Osteocyte (in vitro differentiated cells): ENCODE results near the gene SH3BP5L. TPM values are rescaled to one million over a fixed set of nuclear protein-coding genes. Genes with fewer than 3 reads are reported as not detected.
A peak's percentile ranks its signal among the peaks of the same experiment; 100 is the strongest.

ENCODE experiments used
- DNase-seq: peaks from one replicate; pipeline ENCODE4 v3.0.0; 2021; ENCODE audit warnings: mixed read lengths; ENCODE audit not compliant: unreplicated experiment; ENCODE audit errors: extremely low spot score
- H3K27ac Mint-ChIP-seq: one replicate; pipeline ENCODE4 v1.8.0; 2021; ENCODE audit warnings: mild to moderate bottlenecking, mixed read lengths; ENCODE audit not compliant: unreplicated experiment
- H3K27me3 Mint-ChIP-seq: one replicate; pipeline ENCODE4 v1.8.0; 2021; ENCODE audit warnings: mixed read lengths; ENCODE audit not compliant: unreplicated experiment
- H3K36me3 Mint-ChIP-seq: one replicate; pipeline ENCODE4 v1.8.0; 2021; ENCODE audit warnings: mixed read lengths; ENCODE audit not compliant: unreplicated experiment
- H3K4me1 Mint-ChIP-seq: one replicate; pipeline ENCODE4 v1.8.0; 2021; ENCODE audit warnings: mixed read lengths; ENCODE audit not compliant: unreplicated experiment
- H3K4me3 Mint-ChIP-seq: one replicate; pipeline ENCODE4 v1.8.0; 2021; ENCODE audit warnings: mild to moderate bottlenecking, moderate library complexity, mixed read lengths; ENCODE audit not compliant: unreplicated experiment
- H3K9me3 Mint-ChIP-seq: one replicate; pipeline ENCODE4 v1.8.0; 2021; ENCODE audit warnings: mixed read lengths; ENCODE audit not compliant: unreplicated experiment
- total RNA-seq: library from RNA; stranded (reverse); gene quantifications from 2 replicates; pipeline ENCODE4 v1.2.1, GENCODE V29; 2021
- TF ChIP-seq, protein P1 (sequence below): fragments of 200-600 bp; sonication (generic); IDR thresholded peaks from 2 replicates; pipeline ENCODE4 v1.5.0; 2021; ENCODE audit warnings: antibody characterized with exemption, mild to moderate bottlenecking, moderate library complexity

SH3BP5L gene
- total RNA-seq, 1 donor from 2014 or later = 32.4 TPM

DNA sequence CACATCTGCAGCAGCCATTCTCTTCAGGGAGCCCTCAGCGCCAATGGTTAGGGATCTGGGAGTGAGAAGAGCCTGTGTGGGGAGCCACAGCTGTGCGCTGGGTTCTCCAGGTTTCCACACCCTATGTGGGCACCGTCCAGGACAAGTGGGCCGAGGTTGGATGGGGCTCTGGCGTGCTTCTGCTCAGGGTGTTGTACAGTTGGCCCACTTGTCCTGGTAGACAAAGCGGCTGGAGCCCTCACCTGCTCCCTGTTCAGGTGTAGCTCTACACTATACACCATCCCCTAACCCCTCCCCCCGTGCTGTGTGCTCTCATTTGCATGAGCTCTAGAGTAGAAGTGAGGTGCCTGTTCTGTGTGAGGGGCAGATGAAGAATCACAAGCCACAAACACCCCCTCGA is 12.2 kb downstream of the SH3BP5L start:
- no peak overlapping the region for H3K4me3 Mint-ChIP-seq
- peak; percentile 78 for DNase-seq
- H3K4me1 Mint-ChIP-seq = peaks cover 17% of the 10 kb centered on the region
- peaks cover 45% of the 10 kb centered on the region for H3K36me3 Mint-ChIP-seq
- H3K27ac Mint-ChIP-seq = no peak overlapping the region
- TF ChIP-seq, protein P1, sequence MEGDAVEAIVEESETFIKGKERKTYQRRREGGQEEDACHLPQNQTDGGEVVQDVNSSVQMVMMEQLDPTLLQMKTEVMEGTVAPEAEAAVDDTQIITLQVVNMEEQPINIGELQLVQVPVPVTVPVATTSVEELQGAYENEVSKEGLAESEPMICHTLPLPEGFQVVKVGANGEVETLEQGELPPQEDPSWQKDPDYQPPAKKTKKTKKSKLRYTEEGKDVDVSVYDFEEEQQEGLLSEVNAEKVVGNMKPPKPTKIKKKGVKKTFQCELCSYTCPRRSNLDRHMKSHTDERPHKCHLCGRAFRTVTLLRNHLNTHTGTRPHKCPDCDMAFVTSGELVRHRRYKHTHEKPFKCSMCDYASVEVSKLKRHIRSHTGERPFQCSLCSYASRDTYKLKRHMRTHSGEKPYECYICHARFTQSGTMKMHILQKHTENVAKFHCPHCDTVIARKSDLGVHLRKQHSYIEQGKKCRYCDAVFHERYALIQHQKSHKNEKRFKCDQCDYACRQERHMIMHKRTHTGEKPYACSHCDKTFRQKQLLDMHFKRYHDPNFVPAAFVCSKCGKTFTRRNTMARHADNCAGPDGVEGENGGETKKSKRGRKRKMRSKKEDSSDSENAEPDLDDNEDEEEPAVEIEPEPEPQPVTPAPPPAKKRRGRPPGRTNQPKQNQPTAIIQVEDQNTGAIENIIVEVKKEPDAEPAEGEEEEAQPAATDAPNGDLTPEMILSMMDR = no peak
- H3K27me3 Mint-ChIP-seq = no peaks in the 10 kb centered on the region
- no peaks in the 10 kb centered on the region for H3K9me3 Mint-ChIP-seq

DNA sequence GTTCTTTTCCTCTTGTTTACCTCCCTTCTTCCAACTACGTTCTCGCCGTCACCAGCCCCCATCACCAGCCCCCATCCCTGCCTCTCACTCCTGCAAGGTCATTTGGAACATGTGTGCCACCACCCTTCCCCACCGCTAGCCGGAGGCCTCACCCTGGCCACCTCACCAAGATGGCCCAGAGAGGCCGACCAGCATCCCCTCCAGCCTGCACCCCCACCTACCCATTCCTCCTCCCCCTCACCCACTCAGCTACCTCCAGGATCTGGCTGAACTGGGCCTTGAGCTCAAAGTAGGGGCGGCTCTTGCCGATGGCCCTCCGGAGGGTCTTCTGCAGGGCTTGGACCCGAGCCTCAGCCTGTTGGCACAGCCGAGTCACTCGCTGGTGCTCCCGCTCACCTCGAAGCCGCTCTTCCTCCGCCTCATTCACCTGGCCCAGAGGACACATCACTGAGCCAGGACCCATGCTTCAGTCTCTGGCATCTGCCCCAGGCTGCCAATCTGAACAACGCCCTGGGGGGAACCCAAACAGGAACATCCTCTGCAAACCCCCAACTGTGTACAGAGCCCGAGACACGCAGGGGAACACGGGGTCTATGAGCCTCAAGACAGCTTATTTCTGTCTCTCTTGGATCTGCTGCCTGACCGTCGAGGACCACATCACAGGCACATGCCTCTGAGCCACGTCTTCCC is 12.8 kb downstream of the SH3BP5L start:
- no peak for DNase-seq
- TF ChIP-seq, protein P1 = no peak

DNA sequence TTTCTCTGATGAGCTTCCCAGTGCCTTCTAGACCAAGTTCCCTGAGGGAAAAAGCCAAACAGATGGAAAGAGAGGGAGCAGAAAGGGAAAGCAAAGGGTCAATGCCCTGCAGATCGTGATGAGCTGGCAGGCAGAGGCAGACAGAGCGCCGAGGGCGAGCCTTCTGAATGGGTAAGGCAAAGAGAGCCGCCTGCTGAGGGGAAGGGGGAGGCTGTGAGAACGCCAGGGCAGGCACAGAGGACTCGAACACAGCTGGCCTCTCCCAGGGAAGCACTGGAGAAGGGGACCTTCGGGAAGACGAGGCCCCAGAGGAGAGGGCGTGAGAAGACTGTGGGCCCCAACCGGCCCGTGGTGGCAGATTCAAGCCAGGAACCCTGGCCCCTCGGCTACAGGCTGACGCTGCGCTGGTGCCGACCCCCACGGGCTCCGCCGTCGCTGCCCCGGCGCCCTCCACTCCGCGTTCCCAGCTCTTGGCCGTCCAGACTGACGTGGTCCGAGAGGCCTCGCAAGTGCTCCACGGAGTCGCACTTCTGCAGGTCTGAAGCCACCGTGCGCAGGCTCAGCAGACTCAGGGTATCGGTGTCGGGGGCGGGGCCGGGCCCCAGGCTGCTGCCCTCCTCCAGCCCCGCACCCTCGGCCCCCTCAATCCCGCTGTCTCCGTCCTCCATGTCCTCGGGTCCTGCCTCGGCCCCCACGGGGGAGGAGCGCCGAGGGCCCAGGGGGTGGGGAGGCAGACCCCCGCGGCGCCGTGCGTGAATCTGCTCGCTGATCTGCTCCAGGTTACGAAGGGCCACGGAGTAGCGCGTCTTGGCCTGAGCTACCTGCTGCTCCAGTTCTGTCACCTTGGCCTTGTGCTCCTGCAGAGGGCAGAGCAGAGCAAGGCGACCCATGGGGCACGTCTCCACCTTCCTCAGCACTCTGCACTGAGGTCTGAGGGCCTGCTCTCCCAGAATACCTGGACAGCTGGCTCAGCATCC is 13.9 kb downstream of the SH3BP5L start:
- TF ChIP-seq, protein P1 = no peak
- no peak overlapping the region for H3K27ac Mint-ChIP-seq
- no peaks in the 10 kb centered on the region for H3K27me3 Mint-ChIP-seq
- H3K9me3 Mint-ChIP-seq = no peaks in the 10 kb centered on the region
- no peak for DNase-seq
- peaks cover 42% of the 10 kb centered on the region for H3K36me3 Mint-ChIP-seq
- H3K4me3 Mint-ChIP-seq = no peak overlapping the region
- peaks cover 17% of the 10 kb centered on the region for H3K4me1 Mint-ChIP-seq

More for the DNA sequence above, 12.8 kb downstream of the SH3BP5L start:
- H3K4me1 Mint-ChIP-seq = peaks cover 17% of the 10 kb centered on the region
- H3K36me3 Mint-ChIP-seq = peaks cover 42% of the 10 kb centered on the region
- H3K27me3 Mint-ChIP-seq = no peaks in the 10 kb centered on the region
- no peaks in the 10 kb centered on the region for H3K9me3 Mint-ChIP-seq
- no peak overlapping the region for H3K4me3 Mint-ChIP-seq
- H3K27ac Mint-ChIP-seq = no peak overlapping the region

DNA sequence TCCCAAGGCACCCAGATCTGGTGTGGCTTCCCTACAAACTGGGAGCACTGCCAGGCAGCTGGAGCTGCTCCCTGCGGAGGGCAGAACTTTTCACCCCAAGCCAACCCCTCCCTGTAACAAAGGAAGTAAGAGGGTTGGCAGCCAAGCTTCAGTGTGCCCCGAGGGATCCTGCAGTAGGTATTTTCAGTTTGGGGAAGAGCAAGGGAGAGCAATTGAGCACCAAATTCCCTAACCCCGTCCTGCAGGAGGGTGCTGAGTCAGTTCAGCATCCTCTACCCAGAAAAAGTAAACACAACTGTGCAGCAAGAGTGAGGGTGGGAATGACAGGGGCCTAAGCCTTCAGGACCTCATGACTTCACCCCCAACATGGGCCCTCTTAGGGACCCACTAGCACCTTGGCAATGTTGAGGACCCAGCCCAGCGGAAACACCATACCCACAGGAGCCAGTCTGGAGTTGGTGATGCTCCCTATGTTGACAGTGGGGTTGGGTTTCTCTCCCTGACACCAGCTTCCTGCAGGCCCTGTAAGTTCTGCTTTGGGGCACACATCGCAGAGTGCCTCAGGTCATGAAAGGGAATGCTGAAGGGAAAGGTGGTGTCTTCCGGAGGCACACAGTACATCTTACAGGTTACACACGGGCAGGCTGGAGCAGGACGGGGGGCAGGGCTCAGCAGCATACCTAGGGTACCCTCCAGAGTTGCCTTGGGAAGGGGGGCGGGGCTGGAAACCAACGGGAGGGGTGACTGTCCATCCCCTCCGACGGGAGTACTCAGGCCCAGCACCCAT is 14.8 kb downstream of the SH3BP5L start:
- H3K4me1 Mint-ChIP-seq = peaks cover 17% of the 10 kb centered on the region
- DNase-seq = no peak
- no peaks in the 10 kb centered on the region for H3K9me3 Mint-ChIP-seq
- TF ChIP-seq, protein P1 = no peak
- H3K4me3 Mint-ChIP-seq = no peak overlapping the region
- H3K27me3 Mint-ChIP-seq = no peaks in the 10 kb centered on the region
- no peak overlapping the region for H3K27ac Mint-ChIP-seq
- peaks cover 36% of the 10 kb centered on the region for H3K36me3 Mint-ChIP-seq
